Hepatocyte (in vitro differentiated cells): ENCODE results near the gene AZU1.

Experiments
- CTCF ChIP-seq: fragments of 200-600 bp; sonication (generic); IDR thresholded peaks from 2 replicates; pipeline ENCODE4 v1.5.1; 2016; ENCODE audit warnings: antibody characterized with exemption, mild to moderate bottlenecking; ENCODE audit not compliant: poor library complexity
- EZH2 ChIP-seq: fragments of 200-600 bp; sonication (generic); IDR thresholded peaks from 2 replicates; pipeline ENCODE4 v1.6.1; 2016; ENCODE audit warnings: antibody characterized with exemption, mild to moderate bottlenecking, borderline replicate concordance
- EZH2phosphoT487 ChIP-seq: fragments of 200-600 bp; sonication (generic); IDR thresholded peaks from one replicate; pipeline ENCODE4 v1.6.1; 2018; ENCODE audit warnings: antibody characterized with exemption, mild to moderate bottlenecking, low read depth, moderate library complexity; ENCODE audit not compliant: unreplicated experiment, severe bottlenecking

- no peak for TF ChIP-seq CTCF
- no peak for TF ChIP-seq EZH2phosphoT487
- TF ChIP-seq EZH2, result no peak
These were observed 24.7 kb downstream of the AZU1 start, which contains the start of gene ELANE for GRCh38 chr19:852136-853013.
